Stimulated activated naive B cell treated with anti-CD40 and anti-IgM and Interleukin-4, amounts not matched to agents 10 μg/mL and 1 μg/mL and 100 μg/mL, for 72 hours (primary cell): Measurements from ENCODE around the gene SAPCD2.

Source experiments
- ATAC-seq, 2 donors: fragments of 150-1000 bp; cut with Tn5 transposase; replicated peaks; 2 replicates each; pipeline ENCODE4 v1.10.0; 2021; ENCODE audit warnings: moderate library complexity in 1 of 2
- DNase-seq: peaks from one replicate; pipeline ENCODE4 v3.0.0; 2021
- H3K27ac Mint-ChIP-seq: one replicate; pipeline ENCODE4 v1.8.0; 2022; ENCODE audit warnings: mild to moderate bottlenecking, mixed read lengths
- H3K27me3 Mint-ChIP-seq, 2 donors: one replicate each; pipeline ENCODE4 v1.8.0; 2022; ENCODE audit warnings: mixed read lengths in 2 of 2
- H3K36me3 Mint-ChIP-seq, 2 donors: one replicate each; pipeline ENCODE4 v1.8.0; 2022; ENCODE audit warnings: mixed read lengths in 2 of 2, mild to moderate bottlenecking in 1 of 2
- H3K4me1 Mint-ChIP-seq, 2 donors: one replicate each; pipeline ENCODE4 v1.8.0; 2022; ENCODE audit warnings: mixed read lengths in 2 of 2, mild to moderate bottlenecking in 1 of 2
- H3K4me3 Mint-ChIP-seq, 2 donors: one replicate each; pipeline ENCODE4 v1.8.0; 2022; ENCODE audit warnings: mild to moderate bottlenecking in 2 of 2, mixed read lengths in 2 of 2, moderate library complexity in 1 of 2
- H3K9me3 Mint-ChIP-seq, 2 donors: one replicate each; pipeline ENCODE4 v1.8.0; 2022; ENCODE audit warnings: mixed read lengths in 2 of 2, mild to moderate bottlenecking in 1 of 2

Gene SAPCD2

DNA sequence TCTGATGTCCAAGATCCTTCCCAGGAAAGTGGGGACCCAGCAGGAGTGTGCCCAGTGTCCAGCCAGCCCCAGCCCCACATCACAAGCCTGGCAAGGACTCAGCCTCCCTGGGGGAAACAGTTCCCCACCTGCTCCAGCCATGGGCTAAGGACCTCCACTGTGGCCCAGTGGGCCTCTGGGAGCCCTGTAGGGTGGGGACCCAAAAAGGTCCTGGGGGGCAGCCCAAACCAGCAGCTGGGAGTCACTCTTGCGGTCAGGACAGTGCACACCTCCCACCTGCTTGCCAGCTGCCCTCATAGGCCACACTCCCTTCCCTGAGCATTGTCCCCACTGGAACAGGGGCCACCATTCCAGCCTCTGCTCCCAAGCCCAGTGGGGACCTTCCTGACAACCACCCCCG is 44.0 kb downstream of the SAPCD2 start:
- H3K4me3 Mint-ChIP-seq: no peak overlapping the region
- ATAC-seq: no peak
- no peaks in the 10 kb centered on the region for H3K27me3 Mint-ChIP-seq
- no peak overlapping the region for H3K27ac Mint-ChIP-seq
- peaks cover 28 to 30% of the 10 kb centered on the region in 2 donors for H3K4me1 Mint-ChIP-seq
- DNase-seq: no peak
- H3K36me3 Mint-ChIP-seq: peaks cover 0 to 6% of the 10 kb centered on the region in 2 donors
- peaks cover 0 to 2% of the 10 kb centered on the region in 2 donors for H3K9me3 Mint-ChIP-seq

DNA sequence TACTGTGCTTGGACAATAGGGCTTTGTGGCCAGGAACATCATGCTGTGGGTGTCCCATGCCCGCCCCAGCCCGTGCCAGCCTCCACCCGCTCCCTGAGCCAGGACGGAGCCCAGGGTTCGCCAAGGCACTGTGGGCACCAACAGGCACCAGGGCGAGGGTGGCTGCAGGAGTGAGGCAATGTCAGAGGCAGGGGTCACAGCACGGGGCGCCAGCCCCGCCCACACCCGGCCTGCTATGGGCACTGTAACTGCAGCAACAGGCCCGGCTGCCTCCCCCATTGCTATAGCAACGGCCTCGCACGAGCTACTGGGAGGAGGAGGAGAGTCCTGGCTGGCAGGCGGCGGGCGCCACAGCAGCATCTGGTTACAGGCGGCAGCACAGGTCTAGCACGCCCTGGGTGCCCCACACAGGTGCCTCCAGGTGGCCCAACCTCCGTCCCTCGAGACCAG is 44.8 kb downstream of the SAPCD2 start:
- Mint-ChIP-seq H3K27me3 (no peaks in the 10 kb centered on the region), H3K4me3 (no peak overlapping the region), H3K4me1 (peaks cover 22 to 24% of the 10 kb centered on the region in 2 donors), H3K9me3 (peaks cover 0 to 2% of the 10 kb centered on the region in 2 donors), H3K36me3 (peaks cover 0 to 4% of the 10 kb centered on the region in 2 donors), H3K27ac (no peak overlapping the region)
- ATAC-seq (no peak), DNase-seq (no peak)

DNA sequence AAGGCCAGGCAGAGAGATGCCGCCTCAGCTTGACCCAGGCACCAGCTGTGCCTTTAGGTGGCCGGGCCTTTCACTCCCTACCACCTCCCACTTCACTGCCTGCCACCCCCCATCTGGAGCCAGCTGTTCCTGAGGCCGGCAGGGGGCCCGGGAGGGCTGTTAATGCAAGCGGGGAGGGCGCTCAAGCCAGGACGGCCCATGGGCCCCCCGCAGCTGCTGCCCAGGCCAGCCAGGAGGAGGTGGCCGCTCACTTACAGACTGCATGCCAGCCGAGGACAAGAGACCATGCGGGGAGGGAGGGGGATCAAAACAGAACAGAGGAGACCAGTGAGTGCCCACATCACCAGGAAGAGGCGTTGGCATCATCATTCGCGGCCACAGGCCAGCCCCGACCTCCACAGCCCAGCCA is 46.8 kb downstream of the SAPCD2 start:
- DNase-seq (no peak), ATAC-seq (no peak)
- Mint-ChIP-seq H3K27me3 (no peaks in the 10 kb centered on the region), H3K9me3 (peaks cover 0 to 2% of the 10 kb centered on the region in 2 donors), H3K4me3 (no peak overlapping the region), H3K4me1 (peaks cover 2 to 10% of the 10 kb centered on the region in 2 donors), H3K36me3 (peaks cover 0 to 4% of the 10 kb centered on the region in 2 donors), H3K27ac (no peak overlapping the region)

DNA sequence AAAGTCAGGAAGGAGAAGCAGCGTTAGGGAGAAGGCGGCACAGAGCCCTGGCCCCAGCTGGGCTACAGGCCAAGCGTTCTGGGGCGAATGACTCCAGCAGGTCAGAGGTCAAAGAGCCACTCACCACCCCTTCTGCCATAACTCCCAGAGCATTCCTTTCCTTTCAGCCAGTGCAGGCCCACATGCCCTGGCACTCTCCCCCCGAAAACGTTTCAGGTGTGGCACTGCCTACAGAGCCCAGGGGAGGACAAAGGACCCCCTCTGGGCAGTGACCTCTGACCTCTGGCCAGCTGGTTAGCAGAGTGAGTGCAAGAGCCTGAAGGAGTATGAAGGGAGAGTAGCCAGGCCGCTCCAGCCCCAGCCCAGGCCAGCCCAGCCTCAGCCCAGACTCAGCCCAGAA is 47.2 kb downstream of the SAPCD2 start:
- ATAC-seq (no peak), DNase-seq (no peak)
- Mint-ChIP-seq H3K36me3 (peaks cover 0 to 4% of the 10 kb centered on the region in 2 donors), H3K4me1 (peaks cover 0 to 10% of the 10 kb centered on the region in 2 donors), H3K27ac (peak overlapping the region; percentile 2), H3K9me3 (peaks cover 0 to 2% of the 10 kb centered on the region in 2 donors), H3K4me3 (no peak overlapping the region), H3K27me3 (no peaks in the 10 kb centered on the region)

DNA sequence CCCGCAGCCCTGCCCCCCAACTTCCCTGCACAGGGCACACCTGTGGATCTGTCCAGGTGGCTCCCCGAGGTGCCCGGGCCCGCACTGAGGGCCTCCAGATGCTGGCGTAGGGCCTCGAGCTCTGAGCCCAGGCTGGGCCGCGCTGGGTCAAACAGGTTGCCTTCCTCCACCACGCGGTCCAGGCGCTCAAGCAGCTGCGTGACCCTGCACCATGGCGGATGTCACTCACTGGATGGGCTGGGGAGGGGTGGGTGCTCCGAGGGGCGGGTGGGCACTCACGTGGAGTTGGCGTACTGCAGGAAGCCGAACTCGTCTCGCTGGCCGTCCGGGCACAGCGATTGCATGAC is 47.7 kb downstream of the SAPCD2 start:
- DNase-seq (no peak), ATAC-seq (no peak)
- Mint-ChIP-seq H3K4me1 (peaks cover 0 to 10% of the 10 kb centered on the region in 2 donors), H3K4me3 (no peak overlapping the region), H3K36me3 (peaks cover 0 to 4% of the 10 kb centered on the region in 2 donors), H3K27ac (no peak overlapping the region), H3K9me3 (peaks cover 0 to 2% of the 10 kb centered on the region in 2 donors), H3K27me3 (no peaks in the 10 kb centered on the region)

DNA sequence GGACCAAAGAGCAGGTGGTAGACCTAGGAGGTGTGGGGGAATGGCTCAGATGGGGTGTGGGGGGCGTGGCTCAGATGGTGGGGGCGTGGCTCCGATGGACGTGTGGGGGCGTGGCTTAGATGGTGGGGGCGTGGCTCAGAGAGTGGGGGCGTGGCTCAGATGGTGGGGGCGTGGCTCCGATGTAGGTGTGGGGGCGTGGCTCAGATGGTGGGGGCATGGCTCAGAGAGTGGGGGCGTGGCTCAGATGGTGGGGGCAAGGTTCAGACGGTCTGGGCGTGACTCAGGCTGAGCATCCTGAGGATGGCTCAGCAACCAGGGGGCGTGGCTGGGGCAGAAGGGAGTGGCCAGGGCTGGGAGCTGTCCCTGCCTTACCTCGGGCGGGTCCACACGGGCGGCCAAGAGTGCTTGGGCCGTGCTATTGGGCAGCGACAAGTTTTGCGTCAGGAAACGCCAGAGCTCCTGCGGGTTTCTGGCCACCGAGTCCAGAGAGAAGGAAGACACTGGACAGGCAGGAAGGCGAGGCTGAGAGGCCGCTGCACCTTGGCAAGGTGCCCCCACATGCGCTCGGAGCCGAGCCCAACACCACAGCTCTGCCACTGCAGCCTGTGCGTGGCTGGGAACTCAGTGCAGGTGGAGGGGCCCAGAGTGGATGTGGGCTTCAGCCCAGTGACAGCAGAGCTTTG is 48.2 kb downstream of the SAPCD2 start:
- Mint-ChIP-seq H3K27ac (no peak overlapping the region), H3K36me3 (peaks cover 2 to 4% of the 10 kb centered on the region in 2 donors), H3K9me3 (peaks cover 0 to 2% of the 10 kb centered on the region in 2 donors), H3K27me3 (no peaks in the 10 kb centered on the region), H3K4me1 (peaks cover 0 to 7% of the 10 kb centered on the region in 2 donors), H3K4me3 (no peak overlapping the region)
- peak; percentile 67 for ATAC-seq
- DNase-seq: no peak

DNA sequence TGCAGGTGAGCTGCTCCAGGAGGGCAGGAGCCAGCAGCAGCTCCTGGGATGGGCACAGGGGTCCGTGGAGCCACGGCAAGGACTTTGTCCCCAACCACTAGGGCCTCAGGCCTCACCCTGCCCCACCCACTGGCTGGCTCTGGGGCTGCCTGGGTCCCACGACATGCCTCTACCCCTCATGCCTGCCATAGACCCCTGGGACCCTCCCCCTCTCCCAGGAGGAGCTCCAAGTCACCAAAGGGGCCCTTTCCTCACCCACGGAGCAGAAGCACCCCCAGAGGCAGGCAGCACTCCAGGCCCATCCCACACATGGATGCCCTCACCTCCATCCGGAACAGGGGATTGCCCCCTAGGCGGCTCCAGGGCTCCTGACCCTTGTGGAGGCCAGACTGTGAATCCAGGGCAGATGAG is 48.8 kb downstream of the SAPCD2 start:
- Mint-ChIP-seq H3K36me3 (peaks cover 6 to 8% of the 10 kb centered on the region in 2 donors), H3K27me3 (no peaks in the 10 kb centered on the region), H3K4me1 (peaks cover 0 to 3% of the 10 kb centered on the region in 2 donors), H3K9me3 (peaks cover 0 to 2% of the 10 kb centered on the region in 2 donors), H3K27ac (no peak overlapping the region), H3K4me3 (no peak overlapping the region)
- ATAC-seq (no peak), DNase-seq (no peak)

DNA sequence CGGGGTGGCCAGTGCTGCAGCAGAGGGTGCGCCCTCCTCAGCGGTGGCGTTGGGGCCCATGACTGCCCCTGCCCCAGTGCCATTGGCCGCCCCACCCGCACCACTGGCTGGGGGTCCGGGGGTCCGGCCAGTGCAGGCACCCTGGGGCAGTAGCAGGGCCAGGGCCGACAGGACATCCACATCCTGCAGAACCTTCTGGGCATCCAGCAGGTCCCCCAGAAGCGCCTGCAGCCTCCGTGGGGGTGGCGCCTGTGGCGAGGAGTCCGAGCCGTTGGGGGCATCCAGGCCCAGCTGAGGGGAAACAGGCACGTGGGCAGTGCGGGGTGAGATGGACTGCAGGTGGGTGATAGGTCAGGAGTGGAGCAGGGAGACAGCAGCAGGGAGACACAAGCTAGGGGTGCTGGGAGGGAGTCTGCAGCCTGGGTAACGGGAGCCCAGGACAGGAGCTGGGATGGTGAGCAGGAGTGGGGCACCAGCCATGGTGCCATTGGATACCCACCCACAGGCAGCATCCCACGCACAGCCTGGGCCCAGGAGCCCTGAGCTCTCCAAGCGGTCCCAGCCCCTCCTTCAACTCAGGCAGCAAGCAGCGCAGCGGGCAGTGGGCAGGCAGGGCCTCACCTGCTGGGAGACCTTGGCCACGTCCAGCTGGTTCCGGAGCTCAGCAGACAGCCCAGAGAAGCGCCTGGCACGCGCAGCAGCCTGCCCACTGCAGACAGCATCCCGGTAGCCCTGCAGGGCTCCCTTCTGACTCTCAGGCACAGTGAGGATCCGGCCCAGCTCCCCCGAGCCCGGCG is 49.4 kb downstream of the SAPCD2 start:
- ATAC-seq (no peak), DNase-seq (no peak)
- peaks cover 6 to 8% of the 10 kb centered on the region in 2 donors for H3K36me3 Mint-ChIP-seq
- no peak overlapping the region for H3K4me3 Mint-ChIP-seq
- H3K27me3 Mint-ChIP-seq: no peaks in the 10 kb centered on the region
- peaks cover 0 to 3% of the 10 kb centered on the region in 2 donors for H3K4me1 Mint-ChIP-seq
- H3K27ac Mint-ChIP-seq: no peak overlapping the region
- peaks cover 0 to 2% of the 10 kb centered on the region in 2 donors for H3K9me3 Mint-ChIP-seq

DNA sequence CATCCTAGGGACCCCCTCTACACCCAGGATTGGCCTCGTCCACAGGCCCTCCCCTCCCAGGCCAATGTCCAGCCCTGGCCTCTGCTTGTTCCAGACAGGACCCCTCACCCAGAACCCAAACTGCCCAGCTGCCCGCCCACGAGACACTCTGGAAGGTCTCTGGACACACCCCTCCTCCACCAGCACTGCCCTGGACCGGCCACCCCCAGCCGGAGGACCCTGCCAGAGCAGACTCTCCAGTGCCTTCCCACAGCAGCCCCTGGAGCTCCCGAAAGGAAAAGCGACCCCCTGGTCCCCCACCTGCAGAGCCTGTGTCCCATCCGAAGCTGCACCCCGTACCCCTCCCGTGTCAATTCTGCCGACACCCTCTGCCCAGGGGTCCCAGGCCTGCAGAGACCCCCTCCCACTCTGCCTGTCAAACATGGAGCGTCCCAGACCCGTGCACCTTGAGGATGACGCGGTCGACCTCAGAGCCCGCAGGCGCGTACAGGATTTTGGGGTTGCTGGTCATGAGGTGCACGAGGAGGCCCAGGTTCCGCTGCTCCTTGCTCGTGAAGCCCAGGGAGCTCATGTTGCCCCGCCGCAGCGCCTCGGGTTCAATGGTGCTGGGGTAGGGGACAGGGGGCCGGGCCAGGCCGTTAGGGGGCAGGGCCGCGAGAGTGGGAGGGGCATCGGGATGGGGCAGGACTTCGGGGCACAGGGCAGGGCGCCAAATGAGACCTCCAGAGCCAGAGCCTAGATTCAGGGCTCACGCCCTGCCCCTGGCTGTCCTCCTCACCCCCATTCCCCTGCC is 50.3 kb downstream of the SAPCD2 start:
- peaks cover 6 to 8% of the 10 kb centered on the region in 2 donors for H3K36me3 Mint-ChIP-seq
- no peak for DNase-seq
- no peaks in the 10 kb centered on the region for H3K27me3 Mint-ChIP-seq
- no peak for ATAC-seq
- peaks cover 0 to 2% of the 10 kb centered on the region in 2 donors for H3K9me3 Mint-ChIP-seq
- no peak overlapping the region for H3K4me3 Mint-ChIP-seq
- no peak overlapping the region for H3K27ac Mint-ChIP-seq
- peaks cover 0 to 2% of the 10 kb centered on the region in 2 donors for H3K4me1 Mint-ChIP-seq

DNA sequence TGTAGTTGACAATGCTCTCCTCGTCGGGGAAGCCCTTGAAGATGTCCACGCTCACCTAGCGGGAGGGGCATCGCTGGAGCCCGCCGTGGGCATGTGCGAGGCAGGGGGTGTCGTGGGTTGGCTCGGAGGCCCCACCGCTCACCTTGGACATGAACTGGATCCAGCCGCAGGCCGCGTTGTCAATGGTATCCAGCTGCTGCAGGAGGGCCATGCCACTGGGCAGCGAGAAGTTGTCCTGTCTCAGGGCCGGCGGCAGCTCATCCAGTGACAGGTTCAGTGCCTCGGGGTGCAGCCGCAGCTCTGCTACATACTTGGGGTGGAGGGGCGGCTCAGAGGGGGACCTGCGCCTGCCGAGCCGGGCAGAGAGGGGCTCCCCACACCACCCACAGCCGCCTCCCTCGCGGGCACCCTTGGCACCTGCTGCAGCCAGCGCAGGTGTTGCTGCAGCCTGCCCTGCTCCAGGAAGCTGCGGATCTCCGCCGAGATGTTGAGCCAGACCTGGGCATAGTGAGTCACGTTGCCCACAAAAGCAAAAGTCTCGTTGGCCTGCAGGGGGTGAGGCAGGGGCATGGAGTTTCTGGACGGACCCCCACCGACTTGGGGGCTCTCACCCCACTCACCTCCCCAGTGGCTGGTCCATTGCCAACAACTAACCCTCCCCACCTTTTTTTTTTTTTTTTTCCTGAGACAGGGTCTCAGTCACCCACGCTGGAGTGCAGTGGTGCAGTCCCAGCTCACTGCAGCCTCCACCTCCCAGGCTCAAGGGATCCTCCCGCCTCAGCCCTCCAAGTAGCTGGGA is 51.4 kb downstream of the SAPCD2 start:
- H3K4me1 Mint-ChIP-seq: peaks cover 0 to 2% of the 10 kb centered on the region in 2 donors
- peaks cover 0 to 2% of the 10 kb centered on the region in 2 donors for H3K9me3 Mint-ChIP-seq
- DNase-seq: no peak
- H3K4me3 Mint-ChIP-seq: no peak overlapping the region
- H3K36me3 Mint-ChIP-seq: peaks cover 8% of the 10 kb centered on the region in 2 donors
- no peaks in the 10 kb centered on the region for H3K27me3 Mint-ChIP-seq
- no peak for ATAC-seq
- no peak overlapping the region for H3K27ac Mint-ChIP-seq

DNA sequence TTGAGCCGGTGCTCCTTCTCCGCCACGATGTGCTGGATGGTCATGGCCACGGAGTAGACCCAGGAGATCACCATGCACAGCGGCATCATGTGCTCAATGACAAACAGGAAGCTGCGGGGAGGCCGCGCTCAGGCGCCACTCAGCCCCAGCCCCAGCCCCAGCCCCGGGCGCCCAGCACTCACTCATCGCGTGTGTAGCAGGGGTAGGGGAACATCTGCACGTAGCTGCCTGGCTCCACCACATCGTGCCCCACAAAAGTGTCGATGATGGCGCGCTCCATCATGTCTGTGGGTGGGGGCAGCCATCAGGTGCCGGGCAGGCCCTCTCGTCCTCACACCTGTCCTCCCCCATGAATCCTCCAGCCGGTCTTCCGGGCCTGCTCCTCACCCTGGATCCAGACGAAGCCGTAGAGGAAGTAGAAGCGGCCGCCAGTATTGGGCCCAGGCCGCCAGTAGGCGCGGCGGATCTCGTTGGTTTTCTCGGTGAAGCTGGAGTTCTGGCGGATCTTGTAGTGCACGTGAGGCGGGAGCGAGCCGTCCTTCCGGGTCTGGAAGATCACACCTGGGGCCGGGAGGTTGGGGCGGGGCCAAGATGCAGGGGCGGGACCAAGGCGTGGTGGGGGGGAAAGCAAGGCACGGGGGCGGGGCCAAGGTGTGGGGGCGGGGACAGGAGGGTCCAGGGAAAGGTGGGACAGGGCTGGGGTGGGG is 52.4 kb downstream of the SAPCD2 start:
- ATAC-seq (no peak), DNase-seq (no peak)
- Mint-ChIP-seq H3K27me3 (no peaks in the 10 kb centered on the region), H3K27ac (no peak overlapping the region), H3K4me3 (no peak overlapping the region), H3K4me1 (peaks cover 0 to 2% of the 10 kb centered on the region in 2 donors), H3K36me3 (peaks cover 8% of the 10 kb centered on the region in 2 donors), H3K9me3 (peaks cover 0 to 2% of the 10 kb centered on the region in 2 donors)

DNA sequence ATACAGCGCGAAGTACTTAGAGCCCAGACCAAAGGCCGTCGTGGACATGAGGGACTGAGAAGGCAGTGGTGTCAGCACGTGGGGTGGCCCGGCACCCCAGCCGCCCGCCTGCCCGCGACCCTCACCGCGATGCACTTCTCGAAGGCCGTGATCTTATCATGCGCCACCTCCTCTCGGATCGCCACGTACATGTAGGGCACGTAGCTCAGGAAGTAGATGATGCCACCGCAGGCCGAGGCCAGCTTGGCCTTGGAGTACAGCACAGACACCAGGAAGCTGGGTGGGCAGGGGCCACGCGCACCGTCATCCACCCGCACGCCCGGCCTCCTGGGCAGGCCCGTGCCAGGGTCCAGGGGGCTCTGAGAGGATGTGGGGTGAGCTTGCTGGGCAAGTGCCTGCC is 53.3 kb downstream of the SAPCD2 start:
- Mint-ChIP-seq H3K4me3 (no peak overlapping the region), H3K36me3 (peaks cover 6 to 8% of the 10 kb centered on the region in 2 donors), H3K4me1 (peaks cover 0 to under 1% of the 10 kb centered on the region in 2 donors), H3K27me3 (no peaks in the 10 kb centered on the region), H3K9me3 (peaks cover 0 to under 1% of the 10 kb centered on the region in 2 donors), H3K27ac (no peak overlapping the region)
- no peak for DNase-seq
- no peak for ATAC-seq

DNA sequence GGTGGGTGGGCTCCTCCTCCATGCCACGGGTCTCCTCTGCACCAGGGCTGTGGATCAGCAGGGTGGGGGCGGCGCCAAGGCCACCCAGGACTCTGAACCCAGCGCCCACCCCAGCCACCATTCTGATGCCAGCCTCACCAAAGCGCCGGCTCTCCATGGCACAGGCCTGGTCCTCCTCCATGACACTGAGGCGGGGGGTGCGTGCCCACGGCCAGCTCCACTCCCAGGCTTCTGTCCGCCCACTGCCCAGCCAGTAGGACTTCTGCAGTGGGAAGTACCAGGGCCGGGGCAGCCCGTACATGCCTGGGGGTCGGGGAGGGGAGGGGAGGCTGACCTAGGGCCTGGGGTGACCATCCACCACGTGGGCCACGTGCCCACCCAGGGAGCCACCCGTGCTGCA is 53.9 kb downstream of the SAPCD2 start:
- H3K36me3 Mint-ChIP-seq: peaks cover 5 to 9% of the 10 kb centered on the region in 2 donors
- no peaks in the 10 kb centered on the region for H3K27me3 Mint-ChIP-seq
- ATAC-seq (no peak), DNase-seq (no peak)
- H3K27ac Mint-ChIP-seq: no peak overlapping the region
- H3K4me3 Mint-ChIP-seq: no peak overlapping the region
- no peaks in the 10 kb centered on the region for H3K9me3 Mint-ChIP-seq
- no peaks in the 10 kb centered on the region for H3K4me1 Mint-ChIP-seq
